T-helper 9 cell (primary cell): ENCODE measurements around the gene THAP12.
"Not testable (repeated sequence)": the region's sequence is repeated elsewhere in the genome, so short reads cannot be mapped to it uniquely, and the experiment has no call there.

Source experiments
- DNase-seq: peaks from one replicate; pipeline ENCODE4 v3.0.0-alpha.2; 2020
- total RNA-seq, 2 donors: gene quantifications; one replicate each; lab custom pipeline; 2026; lab: John Stamatoyannopoulos, UW

THAP12 gene, protein sequence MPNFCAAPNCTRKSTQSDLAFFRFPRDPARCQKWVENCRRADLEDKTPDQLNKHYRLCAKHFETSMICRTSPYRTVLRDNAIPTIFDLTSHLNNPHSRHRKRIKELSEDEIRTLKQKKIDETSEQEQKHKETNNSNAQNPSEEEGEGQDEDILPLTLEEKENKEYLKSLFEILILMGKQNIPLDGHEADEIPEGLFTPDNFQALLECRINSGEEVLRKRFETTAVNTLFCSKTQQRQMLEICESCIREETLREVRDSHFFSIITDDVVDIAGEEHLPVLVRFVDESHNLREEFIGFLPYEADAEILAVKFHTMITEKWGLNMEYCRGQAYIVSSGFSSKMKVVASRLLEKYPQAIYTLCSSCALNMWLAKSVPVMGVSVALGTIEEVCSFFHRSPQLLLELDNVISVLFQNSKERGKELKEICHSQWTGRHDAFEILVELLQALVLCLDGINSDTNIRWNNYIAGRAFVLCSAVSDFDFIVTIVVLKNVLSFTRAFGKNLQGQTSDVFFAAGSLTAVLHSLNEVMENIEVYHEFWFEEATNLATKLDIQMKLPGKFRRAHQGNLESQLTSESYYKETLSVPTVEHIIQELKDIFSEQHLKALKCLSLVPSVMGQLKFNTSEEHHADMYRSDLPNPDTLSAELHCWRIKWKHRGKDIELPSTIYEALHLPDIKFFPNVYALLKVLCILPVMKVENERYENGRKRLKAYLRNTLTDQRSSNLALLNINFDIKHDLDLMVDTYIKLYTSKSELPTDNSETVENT
- 115 to 165 reads per million in 2 donors for total RNA-seq

DNA sequence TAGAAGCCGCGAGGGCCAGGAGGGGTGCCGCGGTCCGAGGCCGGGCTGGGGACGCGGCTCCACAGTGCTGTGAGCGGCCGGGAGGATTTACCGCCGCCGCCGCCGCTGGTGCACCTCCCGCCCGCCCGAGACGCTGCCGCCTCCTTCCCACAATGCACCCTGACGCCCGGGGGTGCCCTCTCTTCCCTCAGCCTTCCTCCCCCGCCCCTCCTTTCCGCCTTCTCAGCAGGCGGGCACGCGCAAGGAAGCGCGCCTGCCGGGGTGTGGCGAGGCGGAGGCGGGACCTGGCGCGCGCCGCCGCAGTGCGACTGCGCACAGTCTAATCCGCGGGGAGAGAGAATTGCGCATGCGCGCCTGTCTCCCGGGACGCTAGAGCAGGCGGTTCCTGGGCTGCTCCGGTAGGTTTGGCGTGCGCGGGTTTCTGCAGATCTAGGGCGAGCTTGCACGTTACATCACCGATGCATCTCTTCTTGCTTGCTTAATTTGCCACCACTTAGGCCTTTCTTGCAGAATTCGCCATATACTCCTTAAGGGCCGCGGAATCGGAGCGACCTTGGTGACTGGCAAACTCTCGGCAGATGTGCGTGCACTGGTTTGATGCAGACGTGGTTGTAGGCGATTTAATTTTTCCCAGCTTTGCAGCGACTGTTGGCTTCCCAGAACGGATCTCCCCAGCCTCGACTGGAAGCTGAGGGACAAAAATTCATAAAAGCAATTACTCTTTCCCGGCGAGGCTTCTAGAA is at the start of gene THAP12, which contains the start of gene GVQW3:
Gene THAP12, minus strand, starts transcription at position 156 of the 743 bp plus-strand sequence. CDS start 296 bp downstream, outside the sequence.
Gene GVQW3, plus strand, starts transcription at position 347 of the 743 bp plus-strand sequence. CDS start 506 bp downstream, outside the sequence.
- DNase-seq: peak; percentile 93

DNA sequence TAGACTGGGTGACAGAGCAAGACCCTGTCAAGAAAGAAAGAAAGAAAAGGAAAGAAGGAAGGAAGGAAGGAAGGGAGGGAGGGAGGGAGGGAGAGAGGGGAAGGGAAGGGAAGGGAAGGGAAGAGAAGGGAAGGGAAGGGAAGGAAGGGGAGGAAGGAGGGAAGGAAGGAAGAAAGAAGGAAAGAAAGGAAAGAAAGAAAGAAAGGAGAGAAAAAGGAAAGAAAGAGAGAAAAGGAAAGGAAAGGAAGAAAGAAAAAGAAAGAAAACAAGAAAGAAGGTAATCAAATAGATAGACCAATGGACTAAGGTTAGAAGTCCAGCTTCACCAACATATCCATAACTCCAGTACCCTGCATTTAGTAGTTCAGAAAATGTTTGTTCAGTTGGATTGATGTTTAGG is 45.7 kb upstream of the THAP12 start:
- DNase-seq: no peak

DNA sequence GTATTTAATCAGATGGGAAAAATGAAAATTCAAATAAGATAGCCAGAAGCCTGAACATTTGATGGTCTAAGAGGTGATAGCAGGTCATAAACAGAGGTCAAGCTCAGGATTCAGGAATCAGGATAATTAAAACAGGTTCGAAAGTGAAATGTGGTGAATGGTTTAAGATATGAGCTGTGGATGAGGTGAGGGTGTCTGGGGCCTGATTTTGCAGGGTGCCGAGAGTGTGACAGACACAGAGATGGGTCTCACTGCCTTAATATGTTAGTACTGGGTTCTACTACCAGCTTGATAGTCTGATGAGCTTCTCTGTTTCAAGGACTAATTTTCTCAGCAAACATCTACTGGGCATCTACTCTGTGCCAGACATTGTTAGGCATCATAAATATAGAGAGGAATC is 44.0 kb upstream of the THAP12 start:
- DNase-seq: no peak

DNA sequence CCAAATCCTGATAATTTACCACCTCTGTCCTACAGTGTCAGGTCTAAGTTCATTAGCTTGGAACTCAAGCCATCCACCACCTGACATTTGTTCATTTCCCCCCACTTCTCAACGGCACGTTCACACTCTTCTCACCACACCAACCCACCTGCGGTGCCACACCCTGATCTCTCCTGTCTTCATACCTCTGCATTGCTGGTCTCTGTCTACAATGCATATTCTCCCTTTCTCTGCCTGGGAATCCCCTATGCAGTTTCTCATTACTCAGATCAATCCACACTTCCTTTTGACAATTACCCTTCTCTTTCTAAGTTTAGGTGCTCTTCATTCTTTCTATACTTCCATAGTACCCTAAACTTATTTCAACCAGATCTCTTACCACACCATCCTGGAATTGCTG is 43.4 kb upstream of the THAP12 start:
- DNase-seq: no peak

DNA sequence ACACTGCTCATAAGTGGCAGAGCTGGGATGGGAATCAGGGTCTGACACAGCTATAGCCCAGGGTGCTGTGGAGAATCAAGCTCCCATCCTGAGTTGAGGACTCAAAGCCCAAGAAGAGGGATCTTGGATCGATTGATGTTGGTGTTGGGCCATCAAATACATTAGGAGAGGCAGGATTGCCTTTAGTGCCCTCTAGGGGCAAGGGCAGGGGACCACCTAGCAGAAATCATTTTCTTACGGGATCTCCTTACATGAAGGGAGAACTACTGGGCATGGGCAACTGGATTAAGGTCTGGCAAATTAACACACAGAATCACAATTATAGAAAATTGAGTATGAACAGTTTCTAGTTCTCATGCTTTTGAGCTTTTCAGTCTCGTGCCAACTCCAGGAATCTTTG is 39.0 kb upstream of the THAP12 start:
- DNase-seq: no peak

DNA sequence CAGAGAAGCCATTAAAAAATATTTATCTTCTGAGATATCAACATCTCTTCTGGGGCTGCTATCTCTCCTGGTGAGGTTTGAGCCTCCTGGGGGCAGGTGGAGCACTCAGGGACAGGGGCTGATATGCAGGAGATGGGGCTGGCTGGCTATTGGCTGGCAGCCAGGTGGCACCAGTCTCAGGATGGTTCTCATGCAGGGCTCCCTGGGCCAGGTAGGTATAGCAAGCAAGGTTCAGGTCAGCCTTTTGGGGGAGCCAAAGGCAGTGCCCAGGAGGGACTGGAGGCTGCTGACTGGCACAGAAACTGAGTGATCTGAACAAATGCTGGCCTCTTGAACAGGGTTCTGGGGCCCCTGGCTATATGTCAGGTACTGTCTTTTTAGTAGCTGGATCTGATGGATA is 34.1 kb upstream of the THAP12 start:
- DNase-seq: no peak

DNA sequence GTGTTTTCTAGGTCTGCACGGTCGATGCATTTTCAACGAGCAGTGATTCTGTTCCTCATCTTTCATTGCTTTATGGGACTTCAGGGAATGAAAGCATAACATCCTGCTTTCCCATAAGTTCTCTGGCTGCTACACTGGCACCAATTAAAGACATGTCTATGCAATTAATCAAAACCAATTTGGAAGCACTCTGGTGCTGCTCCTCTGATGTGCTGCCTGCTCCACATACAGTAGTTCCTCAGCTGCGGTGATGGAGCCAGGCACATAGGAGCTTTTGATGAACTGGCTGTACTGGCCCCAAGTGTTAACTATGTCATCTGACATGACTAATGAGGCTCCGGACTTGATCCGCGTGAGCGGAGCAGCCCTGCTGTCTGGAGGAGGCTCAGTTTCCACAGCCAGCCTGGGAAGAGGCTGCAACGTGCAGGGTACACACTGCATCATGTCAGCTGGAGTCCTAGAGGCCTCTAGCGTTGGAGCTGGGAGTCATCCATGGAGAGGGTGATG is 30.0 kb upstream of the THAP12 start:
- no peak for DNase-seq

DNA sequence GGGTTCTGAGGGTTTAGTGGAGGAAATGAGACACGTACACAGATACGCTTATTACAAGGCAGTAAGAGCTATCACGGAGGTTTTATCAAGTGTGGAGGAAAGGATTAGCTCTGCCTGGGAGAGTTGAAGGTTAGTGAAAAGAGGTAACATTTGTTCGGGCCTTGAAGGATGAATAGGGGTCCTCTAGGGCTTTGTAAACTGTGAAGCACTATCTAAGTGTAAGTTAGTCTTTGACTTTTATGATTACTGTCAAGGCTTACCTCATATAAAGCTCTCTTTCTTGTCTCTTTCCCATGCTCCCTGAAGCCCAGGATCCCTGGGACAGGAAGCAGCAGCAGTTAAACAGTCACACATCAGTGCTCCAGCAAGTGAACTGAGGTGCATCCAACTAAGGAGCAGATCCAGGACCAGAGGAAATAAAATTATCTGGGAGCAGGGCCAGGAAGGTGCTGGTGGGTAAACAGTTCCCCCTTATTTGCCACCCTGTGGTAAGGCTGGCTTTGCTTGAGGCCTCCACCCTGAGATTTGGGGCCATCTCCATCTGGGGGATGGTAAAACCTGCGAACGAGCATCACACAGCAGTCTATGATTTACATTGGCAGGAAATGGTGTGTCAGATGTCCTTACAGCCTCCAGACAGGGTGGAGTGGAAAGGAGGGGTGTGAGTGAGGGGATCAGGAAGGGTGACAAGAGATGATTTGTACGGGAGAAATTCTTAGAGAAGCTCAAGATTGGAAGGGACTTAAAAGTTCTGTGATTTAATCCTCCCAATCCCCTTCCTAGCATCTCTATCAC is 27.4 kb upstream of the THAP12 start:
- no peak for DNase-seq

DNA sequence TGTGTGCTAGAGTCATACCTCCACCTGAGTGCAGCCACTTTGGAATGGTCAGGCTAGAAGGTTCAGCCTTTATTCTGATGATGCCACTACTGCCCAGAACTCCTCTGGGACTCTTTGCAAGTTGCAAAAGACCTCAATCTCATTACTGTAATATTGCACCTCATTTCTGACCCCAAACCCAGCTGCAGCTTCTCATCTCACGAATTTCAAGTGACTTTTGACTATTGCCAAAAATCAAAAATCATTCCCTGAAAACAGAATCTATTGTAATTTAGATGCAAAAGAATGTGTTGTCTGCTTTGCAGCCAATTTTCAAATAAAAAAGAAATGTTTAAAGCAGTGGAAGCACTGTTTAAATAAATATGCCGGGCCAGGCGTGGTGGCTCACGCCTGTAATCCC is 25.4 kb upstream of the THAP12 start:
- DNase-seq: no peak

DNA sequence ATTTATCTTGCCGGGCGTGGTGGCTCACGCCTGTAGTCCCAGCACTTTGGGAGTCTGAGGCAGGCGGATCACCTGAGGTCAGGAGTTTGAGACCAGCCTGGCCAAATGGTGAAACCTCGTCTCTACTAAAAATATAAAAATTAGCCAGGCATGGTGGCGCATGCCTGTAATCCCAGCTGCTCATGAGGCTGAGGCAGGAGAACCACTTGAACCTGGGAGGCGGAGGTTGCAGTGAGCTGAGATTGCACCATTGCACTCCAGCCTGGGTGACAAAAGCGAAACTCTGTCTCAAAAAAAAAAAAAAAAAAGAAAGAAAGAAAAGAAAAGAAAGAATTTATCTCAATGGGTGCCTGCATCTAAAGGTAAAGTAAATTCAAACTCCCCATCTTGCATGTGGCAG is 20.6 kb upstream of the THAP12 start:
- not testable (repeated sequence) for DNase-seq

DNA sequence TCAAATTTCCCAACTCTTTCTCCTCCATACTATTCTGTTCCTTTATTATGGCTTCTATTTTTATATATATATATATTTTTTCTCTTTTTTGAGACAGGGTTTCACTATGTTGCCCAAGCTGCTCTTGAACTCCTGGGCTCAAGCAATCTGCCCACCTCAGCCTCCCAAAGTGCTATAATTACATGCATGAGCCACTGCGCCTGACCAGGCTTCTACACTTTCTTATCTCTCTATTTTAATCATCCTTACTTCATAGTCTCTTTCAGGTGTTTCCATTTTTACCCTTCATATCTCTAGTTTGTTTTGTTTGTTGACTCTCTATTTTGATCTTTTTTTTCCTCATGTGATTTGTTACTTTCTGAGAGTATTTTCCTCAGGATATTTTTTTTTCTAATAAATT is 20.0 kb upstream of the THAP12 start:
- DNase-seq: no peak

DNA sequence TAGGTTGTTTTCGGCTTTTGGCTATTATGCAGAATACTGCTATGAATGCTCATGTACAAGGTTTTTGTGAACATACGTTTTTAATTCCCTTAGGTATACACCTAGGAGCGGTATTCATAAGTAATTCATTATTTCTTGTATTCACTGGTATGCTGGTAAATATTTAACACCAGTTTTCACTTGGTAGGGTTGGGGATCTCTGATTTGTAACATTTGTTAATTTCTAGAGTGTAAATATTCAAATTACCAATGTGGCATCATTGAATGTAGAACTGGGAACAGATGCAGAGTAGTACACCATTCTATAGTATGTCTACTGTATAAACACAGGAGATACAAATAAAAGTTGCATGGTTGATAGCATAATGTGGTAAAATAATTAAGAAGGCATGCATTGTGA is 16.5 kb upstream of the THAP12 start:
- DNase-seq: no peak

DNA sequence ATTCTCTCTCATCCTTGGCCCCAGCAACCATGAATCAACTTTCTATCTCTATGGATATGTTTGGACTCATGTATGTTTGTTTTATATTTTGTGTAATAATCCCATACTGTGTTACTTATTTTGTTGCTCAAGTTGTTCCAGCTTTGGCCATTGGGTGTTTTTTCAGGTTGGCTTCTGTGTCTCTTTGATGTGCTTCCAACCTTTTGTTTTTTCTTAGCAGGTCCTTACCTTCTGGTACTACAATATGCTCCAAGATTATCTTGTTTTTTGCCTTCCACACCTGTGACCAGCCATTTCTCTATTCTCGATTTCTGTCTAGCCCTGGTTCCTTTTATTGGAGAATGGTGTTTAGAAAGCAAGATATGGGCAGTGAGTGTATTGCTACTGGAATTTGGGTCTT is 14.4 kb upstream of the THAP12 start:
- DNase-seq: no peak

DNA sequence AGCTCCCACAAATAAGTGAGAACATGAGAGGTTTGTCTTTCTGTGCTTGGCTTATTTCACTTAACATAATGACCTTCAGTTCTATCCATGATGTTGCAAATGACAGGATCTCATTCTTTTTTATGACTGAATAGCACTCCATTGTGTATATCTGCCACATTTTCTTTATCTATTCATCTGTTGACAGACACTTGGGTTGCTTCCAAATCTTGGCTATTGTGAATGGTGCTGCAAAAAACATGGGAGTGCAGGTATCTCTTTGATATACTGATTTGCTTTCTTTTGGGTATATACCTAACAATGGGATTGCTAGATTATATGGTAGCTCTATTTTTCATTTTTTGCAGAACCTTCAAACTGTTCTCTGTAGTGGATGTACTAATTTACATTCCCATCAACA is 13.5 kb upstream of the THAP12 start:
- no peak for DNase-seq

DNA sequence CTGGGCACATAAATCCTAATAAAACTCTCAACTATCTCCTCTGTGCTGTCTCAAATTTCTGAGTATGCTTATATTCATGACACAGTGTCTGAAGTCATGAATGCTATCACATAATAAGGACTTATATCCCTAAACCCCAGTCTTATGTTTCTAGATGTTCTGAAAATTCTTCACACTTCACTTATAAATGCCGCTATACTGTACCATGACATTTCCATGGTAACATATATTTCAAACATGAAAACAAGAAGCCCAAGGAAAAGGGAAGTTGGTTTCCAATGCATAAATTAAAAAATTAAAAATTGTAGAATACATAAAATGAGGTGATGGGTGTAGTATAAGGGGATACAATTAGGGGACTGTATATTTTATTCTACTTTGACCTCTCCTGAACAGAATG is 11.9 kb upstream of the THAP12 start:
- no peak for DNase-seq

DNA sequence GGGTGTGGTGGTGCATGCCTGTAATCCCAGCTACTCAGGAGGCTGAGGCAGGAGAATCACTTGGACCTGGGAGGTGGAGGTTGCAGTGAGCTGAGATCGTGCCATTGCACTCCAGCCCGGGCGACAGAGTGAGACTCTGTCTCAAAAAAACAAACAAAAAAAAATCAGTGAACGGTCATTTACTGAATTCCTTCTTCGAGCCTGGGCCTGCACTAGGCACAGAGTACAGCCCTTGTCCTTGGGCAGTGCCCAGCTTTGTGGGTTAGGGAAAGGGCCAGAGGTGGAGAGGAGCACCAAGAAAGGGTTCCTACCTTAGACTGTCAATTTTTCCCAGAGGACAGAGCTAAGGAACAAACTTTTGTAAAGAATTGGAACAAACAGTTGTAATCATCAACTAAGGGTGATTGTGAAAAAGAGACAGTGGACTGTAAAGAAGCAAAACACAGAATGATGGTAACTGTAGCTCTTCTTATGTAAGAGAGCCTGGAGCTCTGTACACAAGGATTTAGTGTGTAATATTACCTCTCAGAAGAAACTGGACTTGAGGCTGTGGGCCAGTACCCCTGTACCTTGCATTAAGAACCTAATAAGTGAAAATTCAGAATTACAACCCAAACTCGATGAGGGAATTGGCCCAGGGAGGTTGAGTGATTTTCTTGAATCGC is 11.0 kb upstream of the THAP12 start:
- no peak for DNase-seq

DNA sequence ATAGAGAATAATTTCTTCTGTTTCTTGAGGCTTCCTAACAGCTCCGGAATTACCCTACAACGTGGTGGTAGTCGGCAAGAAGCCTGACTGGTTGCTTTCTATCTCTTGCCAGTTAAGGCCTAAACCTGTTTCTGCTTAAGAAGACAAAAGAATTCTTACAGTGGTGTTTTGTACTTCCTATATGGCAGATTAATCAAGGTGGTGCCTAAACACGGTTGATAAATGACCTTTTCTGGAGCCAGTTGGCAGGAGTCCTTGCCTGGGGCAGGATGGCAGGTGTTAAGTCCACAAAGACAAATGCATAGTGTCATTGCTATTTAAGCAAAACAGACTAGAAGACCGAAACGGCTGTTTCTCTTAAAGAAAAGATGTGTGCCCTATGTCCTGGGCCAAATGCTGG is 10.1 kb upstream of the THAP12 start:
- DNase-seq: no peak

DNA sequence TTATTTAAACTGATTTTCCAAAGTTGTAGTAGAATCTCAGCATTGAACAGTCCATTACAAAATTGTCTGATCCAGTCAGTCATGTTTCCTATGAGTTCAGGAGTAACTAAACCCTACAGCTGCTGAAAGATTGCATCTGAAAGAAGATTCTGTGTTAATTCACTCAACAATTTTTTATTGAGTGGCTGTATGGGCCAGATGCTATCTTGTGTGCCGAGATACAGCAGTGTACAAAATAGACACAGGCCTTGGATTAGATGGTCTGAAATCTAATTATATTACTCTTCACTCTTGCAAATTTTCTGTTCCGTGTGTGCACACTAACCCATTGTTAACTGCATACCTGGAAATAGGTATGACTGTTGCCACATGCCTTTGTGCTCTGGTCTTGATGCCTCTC is 7.5 kb upstream of the THAP12 start:
- no peak for DNase-seq

DNA sequence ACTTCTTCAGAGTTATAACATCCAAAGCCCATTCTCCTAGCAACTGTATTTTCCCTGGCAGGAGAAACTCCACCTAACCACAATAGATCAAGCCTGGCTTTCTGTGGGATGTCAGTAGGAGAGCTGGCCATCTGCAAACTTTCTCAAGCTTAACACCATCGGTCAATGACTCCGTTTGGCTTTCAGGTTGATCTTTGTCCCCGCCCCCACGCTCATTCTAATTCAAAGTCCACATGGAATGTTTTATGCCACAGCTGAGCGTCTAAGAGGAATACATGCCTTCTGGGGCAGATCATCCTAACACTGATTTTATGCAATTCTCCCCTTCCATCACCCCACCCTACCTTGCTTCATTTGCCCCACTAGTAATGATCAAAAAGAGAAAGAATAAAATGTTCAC is 5.0 kb upstream of the THAP12 start:
- DNase-seq: no peak

DNA sequence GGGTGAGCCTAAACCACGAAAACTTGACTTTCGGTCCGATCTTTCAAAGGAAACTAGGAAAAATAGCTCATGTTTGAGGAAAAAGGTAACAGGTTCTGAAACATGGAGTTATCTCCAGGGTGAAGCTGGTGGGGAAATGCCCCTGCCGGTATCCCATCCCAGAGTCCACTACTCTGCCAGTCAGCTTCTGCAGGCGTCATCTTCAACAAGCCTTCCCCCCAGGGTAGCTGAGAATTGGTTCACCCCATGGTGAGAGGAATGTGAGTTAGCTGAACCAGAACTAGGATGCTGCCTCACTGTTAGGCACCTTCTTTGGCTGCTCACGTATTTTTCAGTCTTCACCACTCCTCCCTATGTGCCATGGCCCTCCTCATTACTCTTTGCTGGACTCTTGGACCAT is 1.3 kb upstream of the THAP12 start:
- DNase-seq: no peak

DNA sequence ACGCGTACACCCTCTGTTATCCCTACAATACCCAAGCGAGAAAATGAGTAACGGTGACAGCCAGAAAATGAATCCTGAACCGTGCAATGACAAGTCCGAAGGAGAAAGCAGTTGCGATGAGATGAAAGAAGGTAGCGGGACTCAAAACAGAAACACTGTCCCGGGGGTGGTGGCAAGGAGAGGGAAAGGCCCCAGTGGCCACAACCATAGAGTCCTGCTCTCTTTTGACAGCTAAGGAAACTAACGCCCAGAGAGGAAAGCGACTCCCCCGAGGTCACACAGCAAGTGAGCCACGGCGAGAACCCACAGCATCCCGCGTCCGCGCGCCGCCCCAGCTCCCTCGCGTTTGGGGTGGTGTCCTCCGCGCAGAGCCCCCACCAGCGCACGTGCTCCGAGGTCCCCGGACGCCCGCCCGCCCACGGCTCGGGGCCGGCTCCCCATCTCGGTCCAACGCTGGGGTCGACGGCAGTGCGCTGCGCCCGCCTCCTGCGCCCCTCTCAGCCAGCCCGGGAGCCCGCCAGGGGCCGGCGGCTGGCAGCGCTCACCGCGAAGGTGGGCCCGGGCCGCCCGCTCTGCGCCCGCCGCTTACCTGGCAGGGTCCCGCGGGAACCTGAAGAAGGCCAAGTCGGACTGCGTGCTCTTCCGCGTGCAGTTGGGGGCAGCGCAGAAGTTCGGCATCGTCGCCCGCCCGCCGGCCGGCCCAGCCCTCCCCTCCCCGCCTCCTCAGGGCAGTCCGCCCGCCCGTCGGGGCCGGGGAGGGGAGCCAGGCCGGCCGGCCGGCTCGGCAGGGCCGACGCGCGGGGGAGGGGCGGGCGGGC is 564 bp downstream of the THAP12 start:
- peak; percentile 32 for DNase-seq
